Coronary artery (tissue), 2 donors: Measurements from ENCODE around the gene QSER1.
"Not testable (repeated sequence)": the region's sequence is repeated elsewhere in the genome, so short reads cannot be mapped to it uniquely, and the experiment has no call there.

Experiments used
- DNase-seq: peaks from one replicate; pipeline ENCODE4 v3.0.0-alpha.2; 2017; ENCODE audit warnings: low spot score
- H3K27ac ChIP-seq, 2 donors: fragments of 200-600 bp; sonication (generic); one replicate each; pipeline ENCODE4 v1.5.1; 2016 to 2019
- H3K4me3 ChIP-seq: fragments of 200-600 bp; sonication (generic); 2 replicates; pipeline ENCODE4 v1.5.1; 2016; ENCODE audit warnings: mild to moderate bottlenecking, moderate library complexity
- CTCF ChIP-seq: fragments of 200-600 bp; sonication (generic); IDR thresholded peaks from one replicate; pipeline ENCODE4 v1.5.1; 2019; ENCODE audit warnings: antibody characterized with exemption

Gene QSER1

GRCh38 chr11:32931606-32932005 lies 39.0 kb downstream of the QSER1 start:
- H3K27ac ChIP-seq, result no peak overlapping the region
- TF ChIP-seq CTCF, result no peak
- DNase-seq, result no peak
- no peak overlapping the region for H3K4me3 ChIP-seq

DNA sequence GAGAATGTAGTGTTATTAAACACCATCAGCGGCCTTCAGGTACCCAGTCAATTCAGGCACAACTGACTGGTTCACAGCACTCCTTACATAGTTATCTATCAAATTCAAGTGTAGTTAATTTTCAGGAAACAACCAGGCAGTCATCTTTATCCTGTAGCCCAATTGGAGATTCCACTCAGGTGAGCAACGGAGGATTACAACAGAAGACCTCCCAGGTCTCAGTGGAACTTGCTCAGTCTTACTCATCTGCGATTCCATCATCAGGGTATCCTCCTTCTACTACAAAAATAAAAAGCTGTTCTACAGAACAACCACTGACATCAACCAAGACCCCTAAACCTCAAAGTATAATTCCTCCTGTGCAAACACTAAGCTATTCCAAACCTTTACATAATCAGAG lies 39.6 kb downstream of the QSER1 start:
- no peak for TF ChIP-seq CTCF

DNA sequence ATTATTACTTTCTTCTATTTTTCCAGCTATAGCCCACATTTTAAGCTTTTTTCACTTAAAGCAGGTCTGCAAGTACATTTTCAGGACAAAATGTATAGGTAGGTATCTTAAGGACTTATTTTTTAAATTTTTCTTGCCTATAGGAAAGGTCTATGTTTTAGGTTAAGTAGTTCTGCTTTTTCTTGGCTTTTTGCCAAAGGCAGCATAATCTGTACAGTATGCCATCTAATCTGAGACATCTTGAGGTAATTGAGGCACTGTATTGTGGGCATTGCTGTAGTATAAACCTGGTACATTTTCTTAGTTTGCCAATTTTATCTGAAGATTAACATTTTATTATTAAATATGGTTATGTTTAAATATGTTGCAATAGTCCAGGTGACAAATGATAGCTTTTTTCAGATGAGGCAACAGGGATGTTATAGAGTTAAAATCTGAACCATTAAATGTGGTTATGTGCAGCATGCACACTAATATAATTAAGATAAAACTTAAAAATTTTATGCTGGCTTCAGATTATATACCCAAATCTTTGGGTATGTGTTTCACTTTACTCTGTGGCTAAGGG lies 42.9 kb downstream of the QSER1 start:
- no peak overlapping the region for H3K4me3 ChIP-seq
- no peak overlapping the region for H3K27ac ChIP-seq
- DNase-seq, result no peak
- TF ChIP-seq CTCF, result no peak

More for the DNA sequence above, 39.6 kb downstream of the QSER1 start:
- DNase-seq, result no peak
- Histone ChIP-seq H3K4me3 (no peak overlapping the region), H3K27ac (no peak overlapping the region)

- H3K27ac ChIP-seq, H3K4me3 ChIP-seq, DNase-seq: not testable (repeated sequence)
These were observed 43.6 kb downstream of the QSER1 start for GRCh38 chr11:32936178-32936577.

GRCh38 chr11:32937283-32937682 lies 44.7 kb downstream of the QSER1 start:
- H3K27ac ChIP-seq, DNase-seq, H3K4me3 ChIP-seq: not testable (repeated sequence)

DNA sequence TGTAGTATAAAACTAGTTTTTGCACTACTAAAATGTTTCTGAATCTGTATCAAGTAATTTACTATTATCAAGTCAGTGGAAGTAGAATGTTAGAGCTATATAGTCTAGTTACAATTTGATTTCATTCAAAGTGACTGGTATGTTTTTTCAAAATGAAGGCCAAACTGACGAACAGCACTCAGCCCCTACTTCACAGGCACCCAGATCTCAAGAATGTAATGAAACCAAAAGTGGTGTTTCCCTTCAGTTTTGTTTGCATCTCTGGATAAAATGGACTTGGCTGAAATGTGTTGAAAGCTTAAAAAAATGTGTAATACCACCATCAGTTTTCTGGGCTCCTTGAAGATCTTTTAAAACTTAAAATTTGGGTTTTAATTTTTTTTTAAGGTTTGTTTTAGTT lies 46.4 kb downstream of the QSER1 start:
- DNase-seq, result no peak
- TF ChIP-seq CTCF, result no peak
- Histone ChIP-seq H3K4me3 (no peak overlapping the region), H3K27ac (no peak overlapping the region)

DNA sequence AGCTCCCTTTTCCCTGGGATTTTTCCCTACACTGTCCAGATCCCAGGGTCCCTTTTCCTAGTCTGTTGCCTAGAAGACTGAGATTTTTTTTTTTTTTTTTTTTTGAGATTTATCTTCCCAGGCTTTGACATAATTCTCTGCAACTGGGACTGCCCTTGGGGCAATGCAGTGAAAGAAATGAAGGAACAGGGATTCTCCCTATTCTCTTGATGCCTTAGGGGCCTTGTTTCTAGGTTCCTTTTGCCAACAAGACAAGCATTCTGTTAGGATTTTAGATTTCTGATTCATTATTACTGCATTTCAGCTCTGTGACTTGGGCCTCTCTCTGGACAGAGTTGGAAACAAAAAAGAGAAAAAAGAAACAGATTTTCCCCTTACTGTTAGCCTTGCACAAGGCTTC lies 47.3 kb downstream of the QSER1 start:
- TF ChIP-seq CTCF, result no peak
- Histone ChIP-seq H3K27ac (no peak overlapping the region), H3K4me3 (no peak overlapping the region)
- no peak for DNase-seq

DNA sequence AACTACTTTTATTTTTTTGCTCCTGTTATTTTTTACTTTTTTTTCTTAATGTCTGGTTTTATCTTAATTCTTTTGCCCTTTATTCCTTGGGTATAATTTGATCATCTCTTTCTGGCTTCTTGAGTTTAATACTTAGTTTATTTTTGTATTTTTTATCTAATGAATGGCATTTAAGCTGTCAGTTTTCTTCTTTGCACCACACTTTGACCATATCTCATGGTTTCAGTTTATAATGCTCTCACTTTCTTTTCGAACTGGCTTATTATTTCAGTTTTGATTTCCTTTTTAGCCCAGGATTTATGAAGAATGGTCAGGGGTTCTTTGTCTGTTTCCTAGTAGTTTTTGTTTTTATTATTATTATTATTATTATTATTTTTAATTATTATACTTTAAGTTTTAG lies 48.3 kb downstream of the QSER1 start:
- no peak for TF ChIP-seq CTCF
- H3K27ac ChIP-seq, result no peak overlapping the region
- no peak for DNase-seq
- H3K4me3 ChIP-seq, result no peak overlapping the region
